H9 (cell line): ENCODE data around the gene SBNO1. TPM values are rescaled to one million over a fixed set of nuclear protein-coding genes. Genes with fewer than 3 reads are reported as not detected.

Source experiments
- DNase-seq: peaks from one replicate; pipeline ENCODE4 v3.0.0-alpha.2; 2017
- H2AFZ ChIP-seq: one replicate; pipeline ENCODE4 v1.6.1; 2013; ENCODE audit warnings: mild to moderate bottlenecking, low read length, control low read depth, moderate library complexity
- H2AK5ac ChIP-seq: 2 replicates; pipeline ENCODE4 v1.6.1; 2013; ENCODE audit warnings: low read length, control low read depth, mixed read lengths; ENCODE audit not compliant: insufficient read length
- H2BK120ac ChIP-seq: one replicate; pipeline ENCODE4 v1.6.1; 2013; ENCODE audit warnings: low read depth, mild to moderate bottlenecking, low read length, control low read depth, inconsistent platforms; ENCODE audit not compliant: poor library complexity, severe bottlenecking
- H2BK12ac ChIP-seq: 2 replicates; pipeline ENCODE4 v1.6.1; 2013; ENCODE audit warnings: low read length, control low read depth, mixed read lengths, low read depth; ENCODE audit not compliant: insufficient read length
- H2BK15ac ChIP-seq: 2 replicates; pipeline ENCODE4 v1.6.1; 2013; ENCODE audit warnings: low read depth, low read length, control low read depth
- H2BK20ac ChIP-seq: one replicate; pipeline ENCODE4 v1.6.1; 2013; ENCODE audit warnings: low read depth, mild to moderate bottlenecking, low read length, control low read depth, inconsistent platforms; ENCODE audit not compliant: poor library complexity, severe bottlenecking
- H2BK5ac ChIP-seq: 2 replicates; pipeline ENCODE4 v1.6.1; 2013; ENCODE audit warnings: low read length, control low read depth, mixed read lengths; ENCODE audit not compliant: insufficient read length
- H3K14ac ChIP-seq: 2 replicates; pipeline ENCODE4 v1.6.1; 2013; ENCODE audit warnings: low read length, control low read depth; ENCODE audit not compliant: insufficient read depth
- H3K18ac ChIP-seq: 2 replicates; pipeline ENCODE4 v1.6.1; 2013; ENCODE audit warnings: low read depth, mild to moderate bottlenecking, mixed read lengths, low read length, control low read depth; ENCODE audit not compliant: insufficient read length
- H3K23ac ChIP-seq: 2 replicates; pipeline ENCODE4 v1.6.1; 2013; ENCODE audit warnings: low read length, control low read depth, mixed read lengths, low read depth; ENCODE audit not compliant: insufficient read length
- H3K23me2 ChIP-seq: 2 replicates; pipeline ENCODE4 v1.6.1; 2013; ENCODE audit warnings: low read depth, mild to moderate bottlenecking, mixed read lengths, low read length, control low read depth; ENCODE audit not compliant: insufficient read length, poor library complexity, severe bottlenecking
- H3K27ac ChIP-seq: 2 replicates; pipeline ENCODE4 v1.5.1; 2013; ENCODE audit warnings: low read length, control low read depth, mixed read lengths, low read depth; ENCODE audit not compliant: insufficient read length
- H3K27me3 ChIP-seq: 2 replicates; pipeline ENCODE4 v1.6.1; 2013; ENCODE audit warnings: low read length, control low read depth, inconsistent platforms; ENCODE audit not compliant: insufficient read depth
- H3K4ac ChIP-seq: 2 replicates; pipeline ENCODE4 v1.6.1; 2013; ENCODE audit warnings: low read depth, mild to moderate bottlenecking, control low read depth, inconsistent platforms, low read length, moderate library complexity
- H3K4me1 ChIP-seq: 2 replicates; pipeline ENCODE4 v1.6.1; 2013; ENCODE audit warnings: low read length, control low read depth, inconsistent platforms; ENCODE audit not compliant: insufficient read depth
- H3K4me2 ChIP-seq: 2 replicates; pipeline ENCODE4 v1.6.1; 2013; ENCODE audit warnings: low read length, control low read depth, mixed read lengths; ENCODE audit not compliant: insufficient read length, insufficient read depth
- H3K56ac ChIP-seq: 2 replicates; pipeline ENCODE4 v1.6.1; 2013; ENCODE audit warnings: low read depth, mild to moderate bottlenecking, mixed read lengths, low read length, control low read depth; ENCODE audit not compliant: insufficient read length
- H3K79me1 ChIP-seq: 2 replicates; pipeline ENCODE4 v1.6.1; 2013; ENCODE audit warnings: low read depth, mild to moderate bottlenecking, moderate library complexity, low read length, control low read depth, inconsistent platforms; ENCODE audit not compliant: insufficient read depth, poor library complexity, severe bottlenecking
- H3K79me2 ChIP-seq: 2 replicates; pipeline ENCODE4 v1.6.1; 2013; ENCODE audit warnings: low read length, control low read depth, inconsistent platforms; ENCODE audit not compliant: insufficient read depth
- H3K9ac ChIP-seq: 2 replicates; pipeline ENCODE4 v1.6.1; 2013; ENCODE audit warnings: low read length, control low read depth, mixed read lengths; ENCODE audit not compliant: insufficient read length; ENCODE audit errors: extremely low read depth
- H3K9me3 ChIP-seq: one replicate; pipeline ENCODE4 v1.6.1; 2013; ENCODE audit warnings: low read depth, low read length, inconsistent platforms; ENCODE audit not compliant: control insufficient read depth
- H3T11ph ChIP-seq: one replicate; pipeline ENCODE4 v1.6.1; 2013; ENCODE audit warnings: mild to moderate bottlenecking, low read length, control low read depth, inconsistent platforms
- H4K20me1 ChIP-seq: one replicate; pipeline ENCODE4 v1.6.1; 2013; ENCODE audit not compliant: control insufficient read depth, insufficient read length, insufficient read depth
- H4K5ac ChIP-seq: 2 replicates; pipeline ENCODE4 v1.6.1; 2013; ENCODE audit warnings: low read depth, mild to moderate bottlenecking, mixed read lengths, low read length, control low read depth; ENCODE audit not compliant: insufficient read length
- H4K8ac ChIP-seq: replicated peaks from 2 replicates; pipeline ENCODE4 v1.6.1; 2013; ENCODE audit warnings: low read length, control low read depth, mixed read lengths, low read depth; ENCODE audit not compliant: insufficient read length
- H4K91ac ChIP-seq: 2 replicates; pipeline ENCODE4 v1.6.1; 2013; ENCODE audit warnings: low read depth, mild to moderate bottlenecking, moderate library complexity, mixed read lengths, low read length, control low read depth; ENCODE audit not compliant: insufficient read length
- H3K27ac Mint-ChIP-seq, 3 experiments: 2 replicates in 2 of 3; 3 replicates in 1 of 3; pipeline ENCODE4 v1.8.0; 2020 to 2021; ENCODE audit warnings: mixed read lengths in 3 of 3, mild to moderate bottlenecking in 1 of 3, moderate library complexity in 1 of 3
- H3K27me3 Mint-ChIP-seq: 2 replicates; pipeline ENCODE4 v1.8.0; 2021; ENCODE audit warnings: low read depth, mild to moderate bottlenecking, moderate library complexity, mixed read lengths
- H3K36me3 Mint-ChIP-seq, 3 experiments: 2 replicates in 2 of 3; 3 replicates in 1 of 3; pipeline ENCODE4 v1.8.0; 2020 to 2021; ENCODE audit warnings: low read depth in 3 of 3, mixed read lengths in 3 of 3; ENCODE audit not compliant: insufficient read depth in 1 of 3
- H3K4me1 Mint-ChIP-seq, 2 experiments: 2 replicates each; pipeline ENCODE4 v1.8.0; 2020; ENCODE audit warnings: mixed read lengths in 2 of 2
- H3K4me3 Mint-ChIP-seq, 2 experiments: 2 replicates in 1 of 2; 3 replicates in 1 of 2; pipeline ENCODE4 v1.8.0; 2020 to 2021; ENCODE audit warnings: mild to moderate bottlenecking in 2 of 2, mixed read lengths in 2 of 2, moderate library complexity in 1 of 2
- H3K9me3 Mint-ChIP-seq, 2 experiments: 2 replicates in 1 of 2; 3 replicates in 1 of 2; pipeline ENCODE4 v1.8.0; 2020; ENCODE audit warnings: mild to moderate bottlenecking in 2 of 2, mixed read lengths in 2 of 2, moderate library complexity in 1 of 2
- CTCF ChIP-seq: fragments of 200-600 bp; sonication (generic); conservative IDR thresholded peaks from 3 replicates; pipeline ENCODE4 v1.8.0; 2021; ENCODE audit warnings: antibody characterized with exemption, mild to moderate bottlenecking
- WGBS: extraction: QIAGEN DNeasy Blood & Tissue Kit; methylation state at CpG from one replicate; pipeline ENCODE4 v1.1.7; 2013; ENCODE audit warnings: missing lambda C conversion rate, low lambda C conversion rate, mixed read lengths; ENCODE audit not compliant: insufficient read length; ENCODE audit errors: extremely low coverage; 5-methylcytosine and 5-hydroxymethylcytosine counted together
- total RNA-seq: library from RNA; stranded (reverse); gene quantifications from 2 replicates; pipeline ENCODE4 v1.2.1, GENCODE V29; 2021

The SBNO1 gene
- total RNA-seq, 1 experiment from 2014 or later = 47.5 TPM

GRCh38 chr12:123288751-123289346 is 75.8 kb downstream of the SBNO1 start:
- H4K8ac ChIP-seq = no peak overlapping the region
- no peak overlapping the region for H4K91ac ChIP-seq
- H2AK5ac ChIP-seq = no peak overlapping the region
- no peak overlapping the region for H3K14ac ChIP-seq
- DNase-seq = no peak
- no peak overlapping the region for H3T11ph ChIP-seq
- no peak overlapping the region for H2BK5ac ChIP-seq
- H3K56ac ChIP-seq = no peak overlapping the region
- TF ChIP-seq CTCF = no peak
- H3K9me3 ChIP-seq = no peaks in the 10 kb centered on the region
- H4K5ac ChIP-seq = no peak overlapping the region
- Mint-ChIP-seq H3K27ac (peak overlapping the region in 2 of 3 experiments; percentile 71 to 82; a peak in 4 of 7 replicates), H3K4me1 (peaks cover 7 to 8% of the 10 kb centered on the region in 2 experiments), H3K9me3 (no peaks in the 10 kb centered on the region), H3K36me3 (peaks cover 0 to 46% (median 19%) of the 10 kb centered on the region in 3 experiments; a peak in 5 of 7 replicates), H3K27me3 (no peaks in the 10 kb centered on the region), H3K4me3 (no peak overlapping the region)
- H2AFZ ChIP-seq = no peak overlapping the region
- no peak overlapping the region for H3K9ac ChIP-seq
- no peak overlapping the region for H3K18ac ChIP-seq
- no peak overlapping the region for H3K27ac ChIP-seq
- no peaks in the 10 kb centered on the region for H3K79me1 ChIP-seq
- H3K23ac ChIP-seq = no peak overlapping the region
- no CpG with 5 or more reads among the region's 20 CpGs for WGBS
- H3K27me3 ChIP-seq = no peaks in the 10 kb centered on the region
- H2BK20ac ChIP-seq = no peak overlapping the region
- H3K23me2 ChIP-seq = no peaks in the 10 kb centered on the region
- H4K20me1 ChIP-seq = no peaks in the 10 kb centered on the region
- H3K4me2 ChIP-seq = no peak overlapping the region
- no peak overlapping the region for H3K4ac ChIP-seq
- H3K79me2 ChIP-seq = no peaks in the 10 kb centered on the region
- H3K4me1 ChIP-seq = no peaks in the 10 kb centered on the region
- H2BK12ac ChIP-seq = no peak overlapping the region
- H2BK15ac ChIP-seq = no peak overlapping the region
- no peak overlapping the region for H2BK120ac ChIP-seq
